Measurements from ENCODE around the gene NCOA3. TPM values are rescaled to one million over a fixed set of nuclear protein-coding genes. Genes with fewer than 3 reads are reported as not detected.

The NCOA3 gene
- polyA plus RNA-seq, 4 donors: 37.1 to 39.3 (median 38.4) TPM

DNA sequence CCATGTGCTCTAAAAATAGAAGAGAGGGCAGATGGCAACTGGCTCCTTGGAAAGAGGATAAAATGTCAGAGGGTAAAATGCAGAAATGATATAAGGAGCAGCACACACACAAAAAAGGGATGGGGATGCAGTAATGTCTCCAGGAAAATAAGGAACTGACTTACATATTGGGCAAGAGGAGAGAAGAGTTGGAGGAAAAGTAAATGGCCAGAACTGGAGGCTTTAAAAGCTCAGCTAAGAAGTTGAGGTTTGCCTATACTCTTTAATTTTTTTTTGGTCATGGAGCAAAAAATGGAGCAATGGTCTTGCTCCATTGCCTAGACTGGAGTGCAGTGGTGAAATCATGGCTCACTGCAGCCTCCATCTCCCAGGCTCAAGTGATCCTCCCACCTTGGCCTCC is 189.9 kb downstream of the NCOA3 start:
- no peak for DNase-seq (ENCODE audit: low read depth in 4 of 4, low spot score in 3 of 4)

DNA sequence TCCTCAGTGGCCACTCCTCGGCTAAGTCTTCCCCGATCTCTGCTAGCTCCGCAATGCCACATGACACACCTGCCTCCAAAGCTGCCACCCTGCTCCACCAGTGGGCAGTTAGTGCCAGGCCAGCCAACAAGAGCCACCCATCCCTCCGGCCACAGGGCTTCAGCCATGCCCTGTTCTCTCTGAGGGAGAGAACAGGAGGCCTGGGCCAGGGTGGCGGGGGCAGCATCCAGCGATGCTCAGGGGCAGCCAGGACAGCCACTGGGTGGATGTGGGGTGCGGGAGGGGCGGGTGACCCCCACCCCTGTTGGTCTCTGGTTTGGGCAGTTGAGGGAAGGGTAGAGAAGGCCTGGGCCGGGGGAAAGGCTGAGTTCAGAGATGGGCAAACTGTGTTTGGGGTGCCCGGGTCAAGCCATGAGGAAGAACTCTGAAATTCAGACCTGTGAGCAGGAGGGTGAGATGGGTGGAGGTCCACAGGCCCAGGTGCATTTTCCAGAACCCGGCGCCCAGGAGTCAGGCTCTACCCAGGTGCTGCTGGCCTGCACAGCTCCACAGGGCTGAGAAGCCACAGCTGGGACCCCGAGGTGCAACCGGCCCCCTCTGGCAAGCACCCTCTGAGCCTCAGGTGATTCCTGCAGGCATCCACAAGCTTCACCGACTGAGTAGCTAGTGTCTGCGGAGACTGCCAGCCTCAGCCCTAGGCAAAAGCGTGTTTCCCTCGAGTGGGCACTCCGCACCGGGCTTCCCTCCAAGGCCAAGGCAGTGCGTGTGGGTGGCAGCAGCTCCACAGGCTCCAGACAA is 192.5 kb downstream of the NCOA3 start:
- DNase-seq (ENCODE audit: low read depth in 4 of 4, low spot score in 3 of 4): no peak

DNA sequence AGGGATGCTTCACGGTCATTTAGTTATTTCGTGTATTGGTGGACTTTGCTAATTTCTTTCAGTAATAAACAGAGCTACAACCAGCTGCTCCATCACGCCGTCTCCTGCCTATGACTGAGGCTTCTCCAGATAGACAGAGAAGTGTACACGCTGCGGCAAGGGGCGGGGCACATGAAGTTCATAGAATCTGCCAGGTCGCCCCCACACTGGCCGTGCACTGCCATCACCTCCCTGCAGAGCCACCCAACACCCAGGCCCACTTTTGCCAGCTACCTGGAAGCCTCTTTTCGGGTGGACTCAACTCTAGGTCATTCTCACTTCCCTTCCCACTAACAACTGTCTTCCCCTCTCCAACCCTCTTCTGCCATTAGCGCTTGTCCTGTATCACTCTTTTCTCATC is 195.2 kb downstream of the NCOA3 start:
- no peak for DNase-seq (ENCODE audit: low read depth in 4 of 4, low spot score in 3 of 4)

DNA sequence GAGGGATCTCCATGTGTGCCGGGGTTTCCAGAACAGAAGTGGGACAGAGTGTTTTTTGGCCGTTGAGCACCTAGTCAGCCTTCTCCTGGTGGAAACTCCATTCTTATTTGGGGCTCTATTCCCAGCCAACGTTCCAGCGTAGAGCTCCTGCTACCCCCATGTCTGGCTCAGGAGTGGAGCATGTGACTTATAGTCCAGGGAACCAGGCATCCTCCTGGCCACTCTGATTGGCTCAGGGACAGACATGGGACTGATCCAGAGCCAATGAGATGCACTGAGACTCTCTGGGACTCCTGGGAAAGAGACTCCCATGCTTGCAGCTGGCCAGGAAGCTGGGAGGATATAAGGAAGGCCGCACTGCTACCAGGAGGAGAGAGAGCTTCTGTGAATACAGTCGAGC is 196.5 kb downstream of the NCOA3 start:
- DNase-seq (ENCODE audit: low read depth in 4 of 4, low spot score in 3 of 4): no peak

DNA sequence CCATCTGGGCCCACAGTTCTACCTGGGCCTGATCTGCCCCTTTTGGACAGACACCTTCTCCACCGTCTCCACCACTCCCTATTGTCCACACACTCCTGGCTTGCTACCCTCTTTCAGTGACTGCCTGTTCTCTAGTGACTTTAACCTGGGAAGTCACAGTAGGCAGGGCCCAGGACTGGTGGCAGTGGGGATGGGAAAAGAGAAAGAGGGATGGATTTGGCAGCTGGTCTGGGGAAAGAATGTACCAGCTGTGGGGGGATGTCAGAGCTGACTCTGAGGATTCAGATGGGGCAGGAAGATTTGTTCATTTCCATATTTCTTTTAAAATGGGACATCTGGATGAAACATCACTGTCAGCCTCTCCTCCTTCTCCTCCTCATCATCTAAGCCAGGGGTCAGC is 198.1 kb downstream of the NCOA3 start:
- DNase-seq (ENCODE audit: low read depth in 4 of 4, low spot score in 3 of 4): no peak

DNA sequence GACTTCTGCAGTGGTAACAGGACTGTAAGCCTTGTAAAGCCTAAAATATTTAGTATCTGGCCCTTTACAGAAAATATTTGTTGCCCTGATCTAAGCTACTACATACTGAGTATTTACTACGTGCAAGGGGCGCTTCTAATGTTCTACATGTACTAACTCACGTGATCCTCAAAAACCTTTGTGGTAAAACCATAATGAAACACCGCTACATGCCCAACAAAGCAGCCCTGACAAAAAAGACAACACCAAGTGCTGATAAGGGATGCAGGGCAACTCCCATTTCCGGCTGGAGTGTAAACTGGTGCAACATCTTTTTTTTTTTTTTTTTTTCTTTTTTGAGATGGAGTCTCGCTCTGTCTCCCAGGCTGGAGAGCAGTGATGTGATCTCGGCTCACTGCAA is 198.6 kb downstream of the NCOA3 start:
- DNase-seq (ENCODE audit: low read depth in 4 of 4, low spot score in 3 of 4): no peak

DNA sequence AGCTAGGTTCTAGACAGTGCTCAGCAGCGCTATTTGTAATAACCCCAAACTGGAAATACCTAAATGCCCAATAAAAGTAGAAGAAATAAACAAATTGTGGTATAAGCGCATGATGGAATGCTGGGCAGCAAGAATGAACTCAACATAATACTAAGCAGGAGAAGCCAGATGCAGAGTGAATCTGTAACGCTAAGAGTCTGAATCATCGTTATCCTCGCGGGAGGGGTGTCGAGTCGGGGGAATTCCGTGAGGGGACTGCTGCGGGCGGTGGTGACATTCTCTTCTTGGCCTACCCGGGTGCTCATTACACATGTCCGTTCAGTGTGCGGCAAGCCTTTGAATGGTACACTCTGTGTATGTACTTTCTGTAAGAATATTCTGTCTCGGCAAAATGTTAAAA is 199.9 kb downstream of the NCOA3 start:
- DNase-seq (ENCODE audit: low read depth in 4 of 4, low spot score in 3 of 4): no peak

DNA sequence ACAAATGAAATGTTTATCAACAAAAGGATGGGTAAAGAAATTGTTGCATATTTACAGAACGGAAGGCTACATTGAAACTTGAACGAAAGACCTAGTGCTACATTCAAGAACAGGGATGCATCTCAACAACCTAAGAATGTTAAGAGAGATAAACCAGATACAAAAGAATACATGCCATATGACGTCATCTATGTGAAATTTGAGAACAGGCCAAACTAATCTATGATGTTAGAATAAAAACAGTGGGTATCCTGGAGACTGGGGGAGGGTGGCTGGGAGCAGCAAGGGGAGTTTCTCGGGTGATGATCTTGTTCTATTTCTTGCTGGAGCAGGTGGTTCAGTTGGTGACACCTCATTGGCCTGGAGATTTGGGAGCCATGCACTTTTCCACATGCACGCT is 202.1 kb downstream of the NCOA3 start:
- DNase-seq (ENCODE audit: low read depth in 4 of 4, low spot score in 3 of 4): no peak

DNA sequence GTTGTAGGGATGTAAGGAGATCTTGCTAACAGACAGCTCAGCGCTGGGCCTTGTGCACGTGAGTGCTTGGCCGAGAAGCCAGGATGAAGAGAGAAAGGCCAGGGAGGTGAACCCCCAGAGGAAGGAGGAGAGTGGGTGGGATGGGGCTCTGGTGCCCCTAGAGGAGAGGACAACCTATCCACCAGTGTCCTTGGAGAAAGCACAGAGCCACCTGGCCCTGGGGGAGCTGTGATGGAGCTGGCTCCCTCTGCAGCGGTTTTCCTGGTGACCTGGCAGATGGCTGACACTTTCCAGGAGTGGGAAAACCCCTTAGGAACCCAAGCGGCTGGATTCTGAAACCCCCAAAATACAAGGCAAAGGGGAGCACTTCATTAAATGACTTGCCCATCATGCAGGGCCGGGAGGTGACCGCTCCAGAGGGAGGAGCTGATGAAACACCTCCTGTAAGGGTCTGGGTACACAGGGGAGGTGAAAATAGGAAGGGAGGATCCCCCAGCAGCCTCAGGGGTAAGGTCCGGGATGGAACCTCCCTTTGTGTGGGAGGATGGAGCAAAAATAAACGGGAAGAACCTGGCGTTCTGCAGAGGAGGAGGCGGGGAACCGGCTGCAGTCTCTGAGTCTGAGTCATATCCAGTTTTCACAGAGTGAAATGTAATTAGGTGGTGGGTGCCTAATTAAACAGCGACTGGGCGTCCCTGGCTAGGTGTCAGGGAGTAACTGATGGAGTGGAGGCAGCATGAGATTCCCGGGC is 203.2 kb downstream of the NCOA3 start:
- no peak for DNase-seq (ENCODE audit: low read depth in 4 of 4, low spot score in 3 of 4)

DNA sequence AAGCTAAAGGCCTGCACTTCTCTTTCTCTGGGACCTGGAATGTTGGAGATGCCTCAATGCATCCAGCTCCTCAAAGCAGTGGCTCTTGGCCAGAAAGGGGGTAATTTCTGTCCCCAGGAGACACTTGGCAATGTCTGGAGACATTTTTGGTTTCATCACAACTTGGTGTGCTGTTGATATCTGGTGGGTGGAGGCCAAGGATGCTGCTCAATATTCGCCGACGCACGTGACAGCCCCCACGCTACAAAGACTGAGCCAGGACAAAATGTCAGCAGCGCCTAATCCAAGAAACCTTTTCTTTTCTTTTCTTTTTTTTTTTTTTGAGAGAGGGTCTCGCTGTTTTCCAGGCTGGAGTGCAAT is 203.8 kb downstream of the NCOA3 start:
- DNase-seq (ENCODE audit: low read depth in 4 of 4, low spot score in 3 of 4): no peak

DNA sequence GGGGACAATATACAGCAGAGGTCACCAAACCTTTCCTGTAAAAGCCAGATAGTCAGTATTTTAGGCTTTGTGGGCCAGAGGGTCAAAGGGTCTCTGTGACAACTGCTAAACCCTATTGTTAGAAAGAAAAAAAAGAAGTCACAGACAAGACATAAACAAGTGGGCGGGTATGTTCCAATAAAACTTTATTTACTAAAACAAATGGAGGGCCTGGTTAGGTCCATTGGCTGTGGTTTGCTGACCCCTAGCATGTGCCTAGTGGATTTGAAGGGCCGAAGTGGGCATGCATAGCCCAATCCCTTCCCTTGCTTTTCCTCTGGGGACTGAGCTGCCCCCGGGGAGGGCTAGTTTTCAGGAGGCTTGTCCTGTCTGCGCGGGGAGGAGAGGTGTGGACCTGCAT is 204.7 kb downstream of the NCOA3 start:
- no peak for DNase-seq (ENCODE audit: low read depth in 4 of 4, low spot score in 3 of 4)

Other genes with a start within 250 kb of the NCOA3 start
- gene ZMYND8, start 145.2 kb upstream of the NCOA3 start, polyA plus RNA-seq (ENCODE audit: insufficient read length in 4 of 4): 10 to 100 TPM; 35.3 to 45.0 (median 42.8) TPM

All from left renal pelvis (tissue), 4 donors.